Dermis microvascular lymphatic vessel endothelial cell (primary cell): ENCODE data around the gene ATP4A. TPM values are rescaled to one million over a fixed set of nuclear protein-coding genes. Genes with fewer than 3 reads are reported as not detected.
A peak's percentile ranks its signal among the peaks of the same experiment; 100 is the strongest.

Experiments
- DNase-seq, 2 donors: peaks; one replicate each; pipeline versions ENCODE4 v3.0.0 to v3.0.0-alpha.2; 2010; ENCODE audit warnings: low read depth in 2 of 2
- total RNA-seq: library from RNA; depleted of rRNA; stranded (reverse); fragments of >200 nt; gene quantifications from 2 replicates; pipeline ENCODE4 v1.2.1, GENCODE V29; 2014

Gene ATP4A
- total RNA-seq, 1 donor from 2014 or later, result not detected

- no peak for DNase-seq
These were observed 1.8 kb upstream of the ATP4A start for GRCh38 chr19:35565016-35565856.

DNA sequence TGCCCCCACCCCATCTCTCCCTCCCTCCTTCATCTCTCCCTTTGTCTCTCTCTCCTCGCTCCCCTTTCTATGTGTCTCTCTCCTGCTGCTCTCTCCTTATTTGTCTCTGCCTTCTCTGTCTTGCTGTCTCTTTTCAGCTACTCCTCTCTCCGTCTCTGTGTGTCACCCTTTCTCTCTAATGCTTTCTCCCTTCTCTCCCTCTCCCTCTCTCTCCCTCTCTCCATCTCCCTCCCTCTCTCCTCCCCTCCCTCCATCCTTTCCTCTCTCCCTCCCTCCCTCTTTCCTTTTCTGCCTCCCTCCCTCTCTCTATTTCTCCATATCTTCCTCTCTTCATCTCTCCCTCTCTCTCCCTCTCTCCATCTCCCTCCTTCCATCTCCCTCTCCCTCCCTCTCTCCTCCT lies 682 bp downstream of the ATP4A start:
- DNase-seq, result no peak

DNA sequence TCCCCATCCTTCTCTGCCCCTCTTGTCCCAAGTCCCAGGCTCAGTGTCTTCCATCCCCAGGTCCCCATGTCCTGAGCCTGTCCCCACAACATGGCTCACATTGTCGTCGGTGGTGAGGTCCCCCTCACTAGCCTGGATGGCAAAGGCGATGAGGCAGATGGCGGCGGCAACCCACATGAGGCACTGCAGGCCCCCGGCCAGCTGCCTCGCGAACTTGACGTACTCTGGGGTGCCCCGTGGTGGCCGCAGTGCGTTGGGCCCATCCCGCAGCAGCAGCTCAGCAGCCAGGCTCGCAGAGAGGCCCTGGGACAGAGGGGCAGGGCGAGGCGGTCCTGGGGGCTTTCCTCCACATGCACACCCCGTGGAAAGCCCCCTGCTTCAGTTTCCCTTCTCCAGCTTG lies 1.1 kb downstream of the ATP4A start:
- DNase-seq, result no peak

- no peak for DNase-seq
These were observed 2.0 kb downstream of the ATP4A start for GRCh38 chr19:35561436-35561835.

DNA sequence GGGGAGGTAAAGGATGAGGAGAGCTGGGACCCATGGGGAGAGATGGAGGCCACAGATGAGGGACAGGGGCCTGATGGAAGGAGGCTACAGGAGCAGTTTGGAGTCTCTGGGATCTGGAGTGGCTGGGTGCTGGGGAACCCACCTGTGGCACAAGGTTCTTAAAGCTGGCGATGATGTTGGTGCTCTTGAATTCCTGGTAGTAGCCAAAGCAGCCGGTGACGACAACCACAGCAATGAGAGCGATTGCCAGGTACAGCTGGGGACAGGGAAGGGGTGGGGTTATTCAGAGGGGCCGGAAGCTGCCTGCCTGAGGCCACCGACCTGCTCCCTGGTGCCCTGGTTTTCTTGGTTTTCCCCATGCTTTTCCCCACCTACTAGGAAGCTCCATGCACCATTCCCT lies 2.8 kb downstream of the ATP4A start:
- no peak for DNase-seq

DNA sequence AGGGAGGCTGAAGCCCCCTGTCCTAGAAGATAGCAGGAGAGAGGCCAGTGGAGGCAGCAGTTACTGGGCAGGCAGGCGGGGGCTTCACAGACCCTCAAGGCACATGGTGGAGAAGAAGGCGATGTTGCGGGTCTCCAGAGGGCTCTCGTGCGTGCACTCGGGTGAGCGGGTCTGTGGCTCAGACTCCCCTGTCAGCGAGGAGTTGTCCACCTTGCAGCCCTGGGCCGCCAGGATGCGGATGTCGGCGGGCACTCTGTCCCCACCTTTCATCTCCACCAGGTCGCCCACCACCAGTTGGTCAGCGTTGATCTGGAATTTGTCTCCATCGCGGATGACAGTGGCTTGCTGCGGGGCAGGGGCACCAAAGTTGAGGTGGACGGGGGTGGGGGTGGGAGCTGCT lies 3.2 kb downstream of the ATP4A start:
- DNase-seq, result no peak

DNA sequence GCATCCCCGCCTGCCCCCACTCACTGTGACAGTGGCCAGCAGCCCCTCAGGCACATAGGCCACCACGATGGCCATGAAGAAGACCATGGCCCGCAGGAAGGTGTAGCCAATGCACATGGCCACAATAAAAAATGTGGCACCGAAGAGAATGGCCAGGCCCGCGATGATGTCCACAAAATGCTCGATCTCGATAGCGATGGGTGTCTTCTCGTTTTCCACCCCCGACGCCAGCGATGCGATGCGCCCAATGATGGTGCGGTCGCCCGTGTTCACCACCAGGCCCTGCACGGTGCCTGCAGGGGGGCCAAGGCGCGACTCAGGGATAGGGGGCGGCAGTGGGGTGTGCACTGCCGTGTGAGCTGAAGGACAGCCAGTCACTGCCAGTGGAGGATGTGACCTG lies 3.7 kb downstream of the ATP4A start:
- no peak for DNase-seq

- DNase-seq, result no peak
These were observed 4.2 kb downstream of the ATP4A start for GRCh38 chr19:35559281-35559659.

- DNase-seq, result no peak
These were observed 4.8 kb downstream of the ATP4A start for GRCh38 chr19:35558400-35559280.

- peak in 1 of 2 donors; percentile 68 for DNase-seq
These were observed 5.7 kb downstream of the ATP4A start for GRCh38 chr19:35557539-35558399.

GRCh38 chr19:35556846-35557538 lies 6.5 kb downstream of the ATP4A start:
- no peak for DNase-seq

GRCh38 chr19:35556025-35556590 lies 7.3 kb downstream of the ATP4A start:
- DNase-seq, result no peak

- DNase-seq, result peak in 1 of 2 donors; percentile 40
These were observed 8.0 kb downstream of the ATP4A start for GRCh38 chr19:35555301-35556005.

- no peak for DNase-seq
These were observed 9.4 kb downstream of the ATP4A start for GRCh38 chr19:35554076-35554475.

DNA sequence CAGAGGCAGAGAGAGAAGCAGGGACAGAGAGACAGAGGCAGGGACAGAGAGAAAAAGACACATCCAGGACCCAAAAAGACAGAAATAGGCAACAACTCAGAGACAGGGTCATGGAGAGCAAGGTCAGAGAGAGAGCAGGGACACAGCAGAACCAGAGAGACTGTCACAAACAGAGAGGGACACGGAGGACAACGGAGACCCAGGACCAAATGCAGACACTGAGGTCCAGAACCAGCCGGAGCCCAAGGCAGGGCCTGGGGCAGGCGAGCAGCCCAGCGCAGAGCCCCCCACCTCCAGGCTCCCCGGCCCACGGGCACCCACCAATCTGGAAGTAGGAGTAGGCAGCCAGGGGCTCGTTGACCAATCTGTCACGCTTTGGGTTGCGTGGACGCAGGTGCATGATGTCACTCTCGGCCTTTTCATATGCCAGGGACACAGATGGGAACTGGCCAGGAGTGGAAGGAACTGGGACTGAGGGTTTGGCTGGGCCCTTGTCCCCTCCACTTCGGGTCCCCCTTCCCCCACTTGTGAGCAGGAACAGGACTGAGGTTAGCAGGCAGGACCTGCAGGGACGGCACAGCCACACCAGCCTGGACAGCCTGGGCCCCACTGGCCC lies 10.0 kb downstream of the ATP4A start:
- no peak for DNase-seq

GRCh38 chr19:35552534-35553384 lies 10.7 kb downstream of the ATP4A start:
- DNase-seq, result no peak

DNA sequence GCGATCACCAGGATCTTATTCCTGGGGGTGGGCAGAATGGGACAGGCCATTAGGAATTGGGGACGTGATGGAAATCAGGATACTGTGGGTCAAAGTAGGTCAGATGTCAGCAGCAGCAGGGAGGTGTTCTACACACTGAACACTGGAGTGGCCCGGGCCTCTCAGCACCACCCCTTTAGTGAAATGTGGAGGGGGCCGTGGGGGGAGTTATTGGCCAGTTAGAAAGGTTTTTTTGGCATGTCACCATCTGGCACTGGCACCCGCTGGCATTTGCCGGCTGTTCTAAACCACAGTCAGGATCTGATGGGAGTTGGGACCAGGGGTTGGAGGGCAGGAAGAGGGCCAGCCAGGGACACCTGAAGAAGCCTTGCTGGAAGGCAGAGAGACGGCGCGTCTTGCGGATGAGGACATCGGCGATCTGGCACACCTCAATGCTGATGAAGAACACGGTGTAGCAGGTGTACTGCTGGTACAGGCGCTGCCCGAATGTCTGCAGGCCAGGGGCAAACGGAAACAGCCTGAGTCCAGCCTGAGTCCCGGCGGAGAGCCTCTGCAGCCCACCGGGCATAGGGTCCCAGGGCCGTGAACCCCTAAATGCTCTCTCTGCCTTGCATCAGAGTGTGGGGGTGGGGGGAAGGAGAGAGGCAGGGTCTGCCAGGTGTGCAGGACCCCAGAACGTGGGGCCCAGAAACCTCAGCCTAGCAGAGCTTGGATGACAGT lies 12.2 kb downstream of the ATP4A start:
- DNase-seq, result no peak
